Brain pericyte (primary cell): ENCODE measurements around the gene GJD3.
A peak's percentile ranks its signal among the peaks of the same experiment; 100 is the strongest.

ENCODE experiments used
- DNase-seq: peaks from one replicate; pipeline ENCODE4 v3.0.0-alpha.2; 2012; ENCODE audit warnings: low read depth, low spot score

The GJD3 gene

GRCh38 chr17:40322358-40323315 is 41.9 kb downstream of the GJD3 start:
- no peak for DNase-seq

GRCh38 chr17:40321961-40322357 is 42.6 kb downstream of the GJD3 start:
- DNase-seq, result no peak

- no peak for DNase-seq
Measured at GRCh38 chr17:40321524-40321929, 43.0 kb downstream of the GJD3 start.

- no peak for DNase-seq
Measured at GRCh38 chr17:40320756-40321523, 43.6 kb downstream of the GJD3 start.

GRCh38 chr17:40319651-40320540 is 44.6 kb downstream of the GJD3 start:
- no peak for DNase-seq

GRCh38 chr17:40318830-40319391 is 45.6 kb downstream of the GJD3 start:
- DNase-seq, result no peak

GRCh38 chr17:40317880-40318829 is 46.4 kb downstream of the GJD3 start:
- peak; percentile 84 for DNase-seq

GRCh38 chr17:40317345-40317873 is 47.1 kb downstream of the GJD3 start:
- DNase-seq, result no peak

- no peak for DNase-seq
Measured at GRCh38 chr17:40316571-40317344, 47.8 kb downstream of the GJD3 start.

GRCh38 chr17:40315678-40316570 is 48.6 kb downstream of the GJD3 start:
- no peak for DNase-seq

- DNase-seq, result no peak
Measured at GRCh38 chr17:40315206-40315605, 49.3 kb downstream of the GJD3 start.

- DNase-seq, result no peak
Measured at GRCh38 chr17:40314584-40314956, 50.0 kb downstream of the GJD3 start.

- no peak for DNase-seq
Measured at GRCh38 chr17:40313668-40314583, 50.6 kb downstream of the GJD3 start.
